GM18498 (cell line): ENCODE measurements around the gene CATSPER4.

ENCODE experiments used
- ATAC-seq: cut with Tn5 transposase; IDR thresholded peaks from one replicate; pipeline ENCODE4 v1.9.1; 2021; ENCODE audit warnings: mild to moderate bottlenecking, moderate library complexity; ENCODE audit not compliant: unreplicated experiment

The CATSPER4 gene

GRCh38 chr1:26234644-26235370 lies 44.4 kb downstream of the CATSPER4 start:
- no peak for ATAC-seq

GRCh38 chr1:26237230-26237966 lies 47.0 kb downstream of the CATSPER4 start:
- no peak for ATAC-seq

- no peak for ATAC-seq
Measured at GRCh38 chr1:26239936-26240335, 49.5 kb downstream of the CATSPER4 start.
